ENCODE measurements around the gene RFTN2. TPM values are rescaled to one million over a fixed set of nuclear protein-coding genes. Genes with fewer than 3 reads are reported as not detected.
"Not testable (repeated sequence)": the region's sequence is repeated elsewhere in the genome, so short reads cannot be mapped to it uniquely, and the experiment has no call there.

Gene RFTN2
- total RNA-seq, 1 experiment from 2014 or later: 0.07 TPM

GRCh38 chr2:197695971-197696370 lies 20.6 kb upstream of the RFTN2 start:
- not testable (repeated sequence) for H3K9me3 ChIP-seq, H3K36me3 ChIP-seq, H3K27me3 ChIP-seq, H3K4me3 ChIP-seq, DNase-seq

GRCh38 chr2:197695206-197695605 lies 19.8 kb upstream of the RFTN2 start:
- not testable (repeated sequence) for DNase-seq, H3K9me3 ChIP-seq, H3K27me3 ChIP-seq, H3K4me3 ChIP-seq, H3K36me3 ChIP-seq

GRCh38 chr2:197677483-197677882 lies 2.1 kb upstream of the RFTN2 start:
- peak; percentile 16 for DNase-seq
- no peaks in the 10 kb centered on the region for H3K9me3 ChIP-seq
- no peaks in the 10 kb centered on the region for H3K36me3 ChIP-seq
- no peak overlapping the region for H3K4me3 ChIP-seq
- no peaks in the 10 kb centered on the region for H3K27me3 ChIP-seq

GRCh38 chr2:197677056-197677455 lies 1.7 kb upstream of the RFTN2 start:
- DNase-seq: no peak
- Histone ChIP-seq H3K9me3 (no peaks in the 10 kb centered on the region), H3K36me3 (no peaks in the 10 kb centered on the region), H3K27me3 (no peaks in the 10 kb centered on the region), H3K4me3 (no peak overlapping the region)

GRCh38 chr2:197675711-197676188 lies 363 bp upstream of the RFTN2 start:
- no peaks in the 10 kb centered on the region for H3K36me3 ChIP-seq
- peak; percentile 22 for DNase-seq
- H3K27me3 ChIP-seq: no peaks in the 10 kb centered on the region
- H3K4me3 ChIP-seq: peak overlapping the region; percentile 46
- H3K9me3 ChIP-seq: no peaks in the 10 kb centered on the region

GRCh38 chr2:197674591-197674990 lies 796 bp downstream of the RFTN2 start:
- Histone ChIP-seq H3K4me3 (peak overlapping the region; percentile 46), H3K9me3 (no peaks in the 10 kb centered on the region), H3K27me3 (no peaks in the 10 kb centered on the region), H3K36me3 (no peaks in the 10 kb centered on the region)
- DNase-seq: no peak

- no peaks in the 10 kb centered on the region for H3K9me3 ChIP-seq
- DNase-seq: no peak
- no peaks in the 10 kb centered on the region for H3K27me3 ChIP-seq
- H3K4me3 ChIP-seq: no peak overlapping the region
- no peaks in the 10 kb centered on the region for H3K36me3 ChIP-seq
Observed at GRCh38 chr2:197674060-197674459, 1.3 kb downstream of the RFTN2 start.

- H3K36me3 ChIP-seq: no peaks in the 10 kb centered on the region
- no peak overlapping the region for H3K4me3 ChIP-seq
- H3K9me3 ChIP-seq: no peaks in the 10 kb centered on the region
- no peak for DNase-seq
- no peaks in the 10 kb centered on the region for H3K27me3 ChIP-seq
Observed at GRCh38 chr2:197673606-197674005, 1.8 kb downstream of the RFTN2 start.

GRCh38 chr2:197673106-197673505 lies 2.3 kb downstream of the RFTN2 start:
- H3K27me3 ChIP-seq: no peaks in the 10 kb centered on the region
- no peak for DNase-seq
- H3K4me3 ChIP-seq: no peak overlapping the region

GRCh38 chr2:197672371-197672893 lies 3.0 kb downstream of the RFTN2 start:
- Histone ChIP-seq H3K4me3 (no peak overlapping the region), H3K9me3 (no peaks in the 10 kb centered on the region), H3K27me3 (no peaks in the 10 kb centered on the region), H3K36me3 (no peaks in the 10 kb centered on the region)
- DNase-seq: no peak

More at GRCh38 chr2:197673106-197673505, 2.3 kb downstream of the RFTN2 start:
- Histone ChIP-seq H3K9me3 (no peaks in the 10 kb centered on the region), H3K36me3 (no peaks in the 10 kb centered on the region)

GRCh38 chr2:197669077-197669476 lies 6.3 kb downstream of the RFTN2 start:
- no peak for DNase-seq
- peaks cover 5% of the 10 kb centered on the region; the same call in 1 of the 2 replicates for H3K9me3 ChIP-seq
- H3K27me3 ChIP-seq: no peaks in the 10 kb centered on the region
- no peaks in the 10 kb centered on the region for H3K36me3 ChIP-seq
- no peak overlapping the region for H3K4me3 ChIP-seq

- Histone ChIP-seq H3K27me3 (no peaks in the 10 kb centered on the region), H3K36me3 (no peaks in the 10 kb centered on the region), H3K9me3 (peaks cover 5% of the 10 kb centered on the region; the same call in 1 of the 2 replicates), H3K4me3 (no peak overlapping the region)
- DNase-seq: no peak
Observed at GRCh38 chr2:197668296-197668695, 7.1 kb downstream of the RFTN2 start.

- H3K27me3 ChIP-seq: no peaks in the 10 kb centered on the region
- H3K4me3 ChIP-seq: no peak overlapping the region
- H3K36me3 ChIP-seq: no peaks in the 10 kb centered on the region
- no peak for DNase-seq
- H3K9me3 ChIP-seq: peaks cover 5% of the 10 kb centered on the region; the same call in 1 of the 2 replicates
Observed at GRCh38 chr2:197666277-197666676, 9.1 kb downstream of the RFTN2 start.

- DNase-seq: no peak
- H3K4me3 ChIP-seq: no peak overlapping the region
- peaks cover 4% of the 10 kb centered on the region; the same call in 1 of the 2 replicates for H3K9me3 ChIP-seq
- no peaks in the 10 kb centered on the region for H3K36me3 ChIP-seq
- no peaks in the 10 kb centered on the region for H3K27me3 ChIP-seq
Observed at GRCh38 chr2:197661626-197662025, 13.8 kb downstream of the RFTN2 start.

- Histone ChIP-seq H3K4me3 (no peak overlapping the region), H3K27me3 (no peaks in the 10 kb centered on the region), H3K36me3 (no peaks in the 10 kb centered on the region), H3K9me3 (no peaks in the 10 kb centered on the region)
- no peak for DNase-seq
Observed at GRCh38 chr2:197657562-197657961, 17.8 kb downstream of the RFTN2 start.

GRCh38 chr2:197647961-197648690 lies 27.3 kb downstream of the RFTN2 start:
- DNase-seq: no peak
- Histone ChIP-seq H3K4me3 (no peak overlapping the region), H3K9me3 (no peaks in the 10 kb centered on the region), H3K36me3 (no peaks in the 10 kb centered on the region), H3K27me3 (no peaks in the 10 kb centered on the region)

GRCh38 chr2:197641666-197642065 lies 33.7 kb downstream of the RFTN2 start:
- no peaks in the 10 kb centered on the region for H3K27me3 ChIP-seq
- H3K36me3 ChIP-seq: no peaks in the 10 kb centered on the region
- no peak for DNase-seq
- no peaks in the 10 kb centered on the region for H3K9me3 ChIP-seq
- H3K4me3 ChIP-seq: no peak overlapping the region

- not testable (repeated sequence) for DNase-seq, H3K9me3 ChIP-seq, H3K4me3 ChIP-seq, H3K27me3 ChIP-seq, H3K36me3 ChIP-seq
Observed at GRCh38 chr2:197640571-197641122, 34.7 kb downstream of the RFTN2 start.
